ENCODE measurements around the gene FGD5. TPM values are rescaled to one million over a fixed set of nuclear protein-coding genes. Genes with fewer than 3 reads are reported as not detected.

Gene FGD5
- total and polyA plus RNA-seq, 9 of the 15 experiments (the other 6 are each of a cell fraction or from before 2014, with no cell fraction given), result 0.18 TPM; not detected in 8

- no peak for TF ChIP-seq ETS2 (tag; IDR thresholded peaks at IDR 0.05; ENCODE audit: borderline replicate concordance, poor library complexity, severe bottlenecking)
- TF ChIP-seq ZBTB7A (IDR thresholded peaks at IDR 0.05; ENCODE audit: borderline replicate concordance, control insufficient read depth, low read depth, low read length), result peak; percentile 85
- TF ChIP-seq RCOR1 (IDR thresholded peaks at IDR 0.05; ENCODE audit: borderline replicate concordance in 1 of 2, low read depth in 2 of 2, low read length in 2 of 2), result peak; percentile 53 to 93
- TF ChIP-seq RFX7 (CRISPR knock-in tag; IDR thresholded peaks at IDR 0.05), result no peak
- TF ChIP-seq POLR2G (IDR thresholded peaks at IDR 0.05; ENCODE audit: low read depth, low read length), result no peak
- no peak for TF ChIP-seq FOXP1 (CRISPR knock-in tag; IDR thresholded peaks at IDR 0.05)
- TF ChIP-seq ZNF511 (CRISPR knock-in tag; IDR thresholded peaks at IDR 0.05), result 0 out of 2 replicates have a peak, but pooled peaks have one; percentile 40
- TF ChIP-seq, protein P1, sequence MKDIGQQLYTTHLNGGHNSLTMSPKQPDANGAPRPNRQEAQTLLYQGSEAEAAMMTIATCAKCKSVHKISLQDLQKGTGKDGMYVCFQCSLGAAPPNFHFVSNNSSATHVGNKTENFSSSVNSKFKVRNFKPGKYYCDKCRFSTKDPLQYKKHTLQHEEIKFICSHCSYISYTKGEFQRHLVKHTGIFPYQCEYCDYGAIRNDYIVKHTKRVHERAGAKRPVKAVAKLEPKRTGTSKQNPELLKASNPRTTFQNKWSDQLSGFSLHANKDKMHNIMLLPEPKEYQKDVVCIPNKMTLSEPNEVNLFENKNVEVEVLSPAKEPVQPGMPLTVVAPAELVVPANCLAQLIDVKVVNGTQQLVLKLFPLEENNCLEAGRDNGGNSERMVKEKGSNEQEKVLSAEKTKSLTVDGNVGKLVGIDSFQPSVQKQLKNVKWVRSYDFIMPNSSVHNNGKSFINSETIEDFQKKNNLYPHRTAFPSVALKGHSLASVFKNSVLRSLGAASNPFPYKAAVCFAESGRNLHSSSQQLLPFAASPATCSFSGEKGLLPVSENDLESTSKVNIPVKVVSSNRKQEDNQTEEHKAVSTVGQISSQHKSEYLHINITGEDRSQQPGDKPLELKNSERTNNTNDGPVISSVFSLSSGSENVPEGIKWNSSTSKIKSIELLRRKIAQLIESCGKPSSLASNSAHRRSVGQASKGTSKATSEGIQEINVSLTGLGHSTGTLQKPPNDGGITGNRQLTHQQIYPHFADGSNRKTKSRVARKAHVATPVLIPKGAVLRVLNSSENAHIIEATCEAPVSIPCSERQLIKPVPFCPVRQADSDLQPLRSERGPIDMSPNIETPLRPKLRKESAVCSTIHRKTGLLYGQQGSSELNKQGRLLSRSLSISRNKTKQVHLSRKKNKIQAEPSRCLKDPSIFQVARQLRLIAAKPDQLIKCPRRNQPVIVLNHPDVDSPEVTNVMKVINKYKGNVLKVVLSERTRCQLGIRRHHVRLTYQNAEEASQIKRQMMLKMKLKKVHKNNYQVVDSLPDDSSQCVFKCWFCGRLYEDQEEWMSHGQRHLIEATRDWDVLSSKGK (CRISPR knock-in tag; IDR thresholded peaks at IDR 0.05), result no peak
- TF ChIP-seq NEUROD1 (IDR thresholded peaks at IDR 0.05; ENCODE audit: borderline replicate concordance, low read depth, low read length, partially characterized antibody), result peak; percentile 37
- TF ChIP-seq, protein P2, sequence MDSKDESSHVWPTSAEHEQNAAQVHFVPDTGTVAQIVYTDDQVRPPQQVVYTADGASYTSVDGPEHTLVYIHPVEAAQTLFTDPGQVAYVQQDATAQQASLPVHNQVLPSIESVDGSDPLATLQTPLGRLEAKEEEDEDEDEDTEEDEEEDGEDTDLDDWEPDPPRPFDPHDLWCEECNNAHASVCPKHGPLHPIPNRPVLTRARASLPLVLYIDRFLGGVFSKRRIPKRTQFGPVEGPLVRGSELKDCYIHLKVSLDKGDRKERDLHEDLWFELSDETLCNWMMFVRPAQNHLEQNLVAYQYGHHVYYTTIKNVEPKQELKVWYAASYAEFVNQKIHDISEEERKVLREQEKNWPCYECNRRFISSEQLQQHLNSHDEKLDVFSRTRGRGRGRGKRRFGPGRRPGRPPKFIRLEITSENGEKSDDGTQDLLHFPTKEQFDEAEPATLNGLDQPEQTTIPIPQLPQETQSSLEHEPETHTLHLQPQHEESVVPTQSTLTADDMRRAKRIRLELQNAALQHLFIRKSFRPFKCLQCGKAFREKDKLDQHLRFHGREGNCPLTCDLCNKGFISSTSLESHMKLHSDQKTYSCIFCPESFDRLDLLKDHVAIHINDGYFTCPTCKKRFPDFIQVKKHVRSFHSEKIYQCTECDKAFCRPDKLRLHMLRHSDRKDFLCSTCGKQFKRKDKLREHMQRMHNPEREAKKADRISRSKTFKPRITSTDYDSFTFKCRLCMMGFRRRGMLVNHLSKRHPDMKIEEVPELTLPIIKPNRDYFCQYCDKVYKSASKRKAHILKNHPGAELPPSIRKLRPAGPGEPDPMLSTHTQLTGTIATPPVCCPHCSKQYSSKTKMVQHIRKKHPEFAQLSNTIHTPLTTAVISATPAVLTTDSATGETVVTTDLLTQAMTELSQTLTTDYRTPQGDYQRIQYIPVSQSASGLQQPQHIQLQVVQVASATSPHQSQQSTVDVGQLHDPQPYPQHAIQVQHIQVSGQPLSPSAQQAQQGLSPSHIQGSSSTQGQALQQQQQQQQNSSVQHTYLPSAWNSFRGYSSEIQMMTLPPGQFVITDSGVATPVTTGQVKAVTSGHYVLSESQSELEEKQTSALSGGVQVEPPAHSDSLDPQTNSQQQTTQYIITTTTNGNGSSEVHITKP (IDR thresholded peaks at IDR 0.05; ENCODE audit: partially characterized antibody), result no peak
- TF ChIP-seq, protein P3, sequence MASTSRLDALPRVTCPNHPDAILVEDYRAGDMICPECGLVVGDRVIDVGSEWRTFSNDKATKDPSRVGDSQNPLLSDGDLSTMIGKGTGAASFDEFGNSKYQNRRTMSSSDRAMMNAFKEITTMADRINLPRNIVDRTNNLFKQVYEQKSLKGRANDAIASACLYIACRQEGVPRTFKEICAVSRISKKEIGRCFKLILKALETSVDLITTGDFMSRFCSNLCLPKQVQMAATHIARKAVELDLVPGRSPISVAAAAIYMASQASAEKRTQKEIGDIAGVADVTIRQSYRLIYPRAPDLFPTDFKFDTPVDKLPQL (IDR thresholded peaks at IDR 0.05; ENCODE audit: extremely low read depth, insufficient read length), result no peak
- TF ChIP-seq RBM17 (IDR thresholded peaks at IDR 0.05; ENCODE audit: borderline replicate concordance, low read depth, low read length), result no peak
- TF ChIP-seq, protein P4, sequence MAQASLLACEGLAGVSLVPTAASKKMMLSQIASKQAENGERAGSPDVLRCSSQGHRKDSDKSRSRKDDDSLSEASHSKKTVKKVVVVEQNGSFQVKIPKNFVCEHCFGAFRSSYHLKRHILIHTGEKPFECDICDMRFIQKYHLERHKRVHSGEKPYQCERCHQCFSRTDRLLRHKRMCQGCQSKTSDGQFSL (CRISPR knock-in tag; IDR thresholded peaks at IDR 0.05), result 0 out of 2 replicates have a peak, but pooled peaks have one; percentile 47
- TF ChIP-seq, protein P4 (tag; IDR thresholded peaks at IDR 0.05), result no peak
- peak; percentile 81 to 82; a peak in 3 of 4 replicates for TF ChIP-seq KDM1A (IDR thresholded peaks at IDR 0.05)
- no peak for TF ChIP-seq TEAD2 (tag; IDR thresholded peaks at IDR 0.05)
- peak; percentile 74 for TF ChIP-seq CXXC5 (CRISPR knock-in tag; IDR thresholded peaks at IDR 0.05)
- TF ChIP-seq ZKSCAN3 (CRISPR knock-in tag; IDR thresholded peaks at IDR 0.05), result no peak
- TF ChIP-seq HOXB6 (CRISPR knock-in tag; IDR thresholded peaks at IDR 0.05; ENCODE audit: borderline replicate concordance), result no peak
Observed at GRCh38 chr3:14836049-14836468, 17.3 kb downstream of the FGD5 start (continued).

Data from K562 (cell line).